Erythroblast (primary cell): ENCODE measurements around the gene RAB17.
"Not testable (repeated sequence)": the region's sequence is repeated elsewhere in the genome, so short reads cannot be mapped to it uniquely, and the experiment has no call there.

Experiments used
- DNase-seq, 2 experiments: peaks; one replicate each; lab custom pipeline; 2025; lab: John Stamatoyannopoulos, UW
- GATA1 ChIP-seq: IDR thresholded peaks from 2 replicates; pipeline ENCODE4 v1.6.1; 2011; ENCODE audit warnings: low read depth, mild to moderate bottlenecking, control low read depth, low read length, moderate library complexity
- POLR2A ChIP-seq: IDR thresholded peaks from 2 replicates; pipeline ENCODE4 v1.6.1; 2011; ENCODE audit warnings: mild to moderate bottlenecking, low read length

RAB17 gene

DNA sequence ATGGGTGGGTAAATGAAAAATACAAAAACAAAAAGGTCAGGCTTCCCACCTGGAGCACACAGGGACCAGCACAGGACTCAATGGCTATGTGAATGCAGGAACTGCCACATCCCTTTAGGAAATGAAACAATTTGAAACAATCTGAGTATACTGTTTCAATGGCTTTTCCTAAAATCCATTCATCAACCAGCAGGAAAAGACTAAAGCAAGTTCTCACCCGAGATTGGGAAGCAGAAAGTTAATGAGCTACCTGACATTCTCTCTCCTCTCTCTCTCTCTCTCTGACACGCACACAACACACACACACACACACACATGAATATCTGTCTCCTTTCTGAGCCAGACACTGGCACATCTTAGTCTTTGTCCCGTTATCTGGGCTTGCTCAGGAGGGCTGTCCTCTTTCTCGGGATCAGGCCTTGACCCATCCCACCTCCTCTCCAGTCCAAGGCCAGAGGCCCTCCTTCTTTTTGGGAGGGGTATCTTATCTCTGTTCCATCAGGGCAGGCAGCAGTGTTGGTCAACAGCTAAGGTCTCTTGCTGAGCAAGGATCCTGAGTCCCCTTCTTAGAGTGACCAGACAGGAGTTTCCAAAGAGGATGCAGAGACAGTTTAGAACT is 25.2 kb upstream of the RAB17 start:
- DNase-seq = no peak
- TF ChIP-seq POLR2A = no peak
- no peak for TF ChIP-seq GATA1

DNA sequence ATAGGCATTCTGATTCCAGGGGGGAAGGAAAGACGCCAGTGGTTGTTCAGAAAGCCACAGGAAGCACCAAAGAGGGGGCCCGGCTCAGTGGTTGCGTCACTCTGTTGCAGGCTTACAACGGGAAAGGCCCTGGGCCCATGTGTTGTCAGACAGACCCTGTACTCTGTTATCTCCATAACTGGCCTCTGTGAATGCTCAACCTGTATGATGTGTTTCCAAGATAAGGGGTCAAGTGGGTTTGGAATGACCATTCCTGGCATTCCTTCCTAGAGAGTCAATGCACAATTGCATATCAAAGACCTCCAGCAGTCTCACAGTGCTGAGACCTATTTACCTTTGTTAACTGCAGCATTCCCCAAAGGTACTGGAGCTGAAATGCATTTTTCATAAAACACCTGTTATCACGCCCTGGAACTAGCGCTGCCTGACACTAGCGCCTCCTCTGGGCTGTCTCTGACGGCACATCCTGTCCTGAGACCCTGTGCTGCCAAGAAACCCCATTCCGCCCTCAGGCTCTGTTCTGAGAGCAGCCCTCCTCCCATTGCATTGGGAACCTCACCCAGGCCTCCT is 23.7 kb upstream of the RAB17 start:
- TF ChIP-seq GATA1 = no peak
- no peak for TF ChIP-seq POLR2A
- no peak for DNase-seq

DNA sequence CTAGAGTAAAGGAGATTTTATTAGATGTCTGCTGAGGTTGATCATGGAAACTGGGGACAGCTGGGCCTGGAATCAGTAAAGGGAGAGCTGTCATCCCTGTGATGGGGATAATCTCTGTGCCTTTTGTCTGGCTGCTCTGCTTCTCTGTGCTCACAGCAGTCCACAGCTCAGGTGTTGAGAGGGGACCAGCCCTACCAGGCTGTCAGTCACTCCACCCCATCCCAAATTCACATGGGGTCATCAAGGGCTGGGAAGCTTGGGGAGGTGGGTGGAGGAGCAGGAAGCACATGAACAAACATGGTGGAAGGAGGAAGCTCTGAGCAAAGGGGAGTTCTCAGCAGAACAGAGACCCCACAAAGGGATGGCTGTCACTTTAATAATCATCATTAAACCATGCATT is 23.1 kb upstream of the RAB17 start:
- no peak for DNase-seq
- no peak for TF ChIP-seq POLR2A
- TF ChIP-seq GATA1 = no peak

DNA sequence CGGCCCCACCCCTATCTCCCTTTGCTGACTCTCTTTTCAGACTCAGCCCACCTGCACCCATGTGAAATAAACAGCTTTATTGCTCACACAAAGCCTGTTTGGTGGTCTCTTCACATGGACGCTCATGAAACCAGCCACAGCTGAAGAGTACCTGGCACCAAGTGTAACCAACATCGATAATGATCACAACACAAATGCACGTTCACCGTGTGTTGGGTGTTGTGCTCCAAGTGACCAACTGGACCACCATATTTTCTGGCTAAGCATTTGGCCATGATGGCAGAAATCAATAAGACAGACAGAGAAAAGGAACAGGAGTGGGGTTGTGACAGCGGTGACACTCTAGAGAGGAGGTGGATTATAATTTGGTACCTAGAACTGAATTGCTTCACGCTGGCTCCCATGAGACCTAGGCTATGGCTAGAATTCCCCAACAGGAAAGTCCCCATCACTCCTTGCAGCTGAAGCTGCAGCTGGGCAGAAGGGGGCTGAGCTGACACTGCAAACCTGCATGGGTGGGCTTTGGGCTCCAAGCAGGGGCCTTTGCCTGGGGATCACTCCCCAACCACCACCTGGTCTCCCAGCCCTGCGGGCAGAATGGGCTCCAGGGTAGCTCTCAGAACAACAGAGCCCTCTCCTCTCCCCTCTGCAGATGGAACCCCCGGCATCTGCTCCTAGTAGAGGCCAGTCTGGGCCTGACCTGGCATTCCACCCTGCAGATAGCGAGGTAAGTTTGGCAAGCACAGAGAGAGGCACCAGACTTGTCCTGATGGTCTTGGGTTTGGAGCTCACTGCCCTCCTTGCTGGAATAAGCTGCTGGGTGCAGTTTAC is 22.2 kb upstream of the RAB17 start:
- TF ChIP-seq GATA1 (no peak), POLR2A (no peak)
- DNase-seq = no peak

DNA sequence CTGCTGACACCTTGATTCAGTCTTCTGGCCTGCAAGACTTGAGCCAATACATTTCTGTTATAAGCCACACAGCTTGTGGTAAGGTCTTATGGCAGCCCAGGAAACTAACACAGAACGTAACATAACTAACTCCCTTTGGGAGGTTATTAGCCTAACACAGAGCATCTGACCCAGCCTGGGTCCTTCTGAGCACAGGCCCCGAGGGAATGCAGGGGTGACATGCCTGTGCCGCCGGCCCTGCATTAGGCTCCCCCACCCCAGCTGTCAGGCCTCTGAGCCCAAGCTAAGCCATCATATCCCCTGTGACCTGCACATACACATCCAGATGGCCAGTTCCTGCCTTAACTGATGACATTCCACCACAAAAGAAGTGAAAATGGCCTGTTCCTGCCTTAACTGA is 16.0 kb upstream of the RAB17 start:
- DNase-seq = not testable (repeated sequence)

DNA sequence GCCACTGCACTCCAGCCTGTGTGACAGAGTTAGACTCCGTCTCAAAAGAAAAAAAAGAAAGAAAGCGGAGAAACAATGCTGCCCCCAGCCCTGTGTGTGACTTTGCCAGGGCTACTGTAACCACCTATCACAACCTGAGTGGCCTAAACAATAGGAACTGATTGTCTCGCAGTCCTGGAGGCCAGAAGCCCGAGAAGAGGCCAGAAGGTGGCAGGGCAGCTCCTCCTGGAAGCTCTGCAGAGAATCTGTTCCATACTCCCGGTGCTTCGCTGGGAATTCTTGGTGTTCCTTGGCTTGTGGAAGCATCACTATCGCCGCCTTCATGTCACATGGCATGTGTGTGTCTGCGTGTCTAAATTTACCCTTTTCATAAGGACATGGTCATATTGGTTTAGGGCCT is 14.4 kb upstream of the RAB17 start:
- no peak for DNase-seq
- TF ChIP-seq GATA1 (no peak), POLR2A (no peak)

DNA sequence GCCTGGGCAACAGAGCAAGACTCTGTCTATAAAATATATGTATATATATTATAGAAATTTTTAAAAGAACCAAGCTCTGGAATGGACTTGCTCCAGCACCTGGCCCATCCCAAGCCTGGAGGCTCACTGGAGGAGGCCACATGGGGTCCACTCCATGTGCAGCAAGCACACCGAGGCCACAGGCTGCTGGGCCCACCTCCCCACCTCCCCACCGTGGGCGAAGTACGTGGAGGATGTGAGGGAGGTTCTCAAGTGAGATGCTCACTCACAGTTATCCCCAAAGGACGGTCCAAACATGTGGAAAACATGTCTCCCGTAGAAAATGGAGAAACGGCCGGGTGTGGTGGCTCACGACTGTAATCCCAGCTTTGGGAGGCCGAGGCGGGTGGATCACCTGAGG is 13.9 kb upstream of the RAB17 start:
- TF ChIP-seq GATA1 = no peak
- no peak for TF ChIP-seq POLR2A
- no peak for DNase-seq

DNA sequence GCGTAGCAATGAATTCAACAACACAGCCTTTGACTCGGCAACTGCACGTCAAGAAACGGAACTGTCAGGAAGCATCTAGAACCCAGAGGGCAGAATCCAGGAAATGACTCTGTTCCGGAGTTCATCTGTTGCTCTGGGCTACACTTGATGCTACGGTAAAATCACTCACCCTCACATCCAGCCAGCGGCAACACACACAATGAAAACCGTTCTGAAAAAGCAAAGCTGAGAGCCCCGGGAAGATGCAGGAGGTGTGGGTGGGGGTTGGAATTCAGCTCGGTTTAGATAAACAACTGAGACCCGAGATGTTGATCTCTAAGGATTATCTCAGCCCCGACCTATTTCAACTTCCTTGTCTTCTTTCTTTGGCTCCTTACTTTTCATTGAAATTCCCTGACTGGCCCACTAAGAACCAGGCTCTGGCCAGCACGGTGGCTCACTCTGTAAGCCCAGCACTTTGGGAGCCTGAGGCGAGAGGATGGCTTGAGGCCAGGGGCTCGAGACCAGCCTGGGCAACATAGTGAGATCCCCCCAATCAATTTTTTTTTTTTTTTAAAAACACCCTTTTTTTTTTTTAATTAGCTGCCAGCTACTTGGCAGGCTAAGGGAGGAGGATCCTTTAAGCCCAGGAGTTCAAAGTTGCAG is 13.3 kb upstream of the RAB17 start:
- TF ChIP-seq POLR2A = no peak
- no peak for TF ChIP-seq GATA1
- no peak for DNase-seq

DNA sequence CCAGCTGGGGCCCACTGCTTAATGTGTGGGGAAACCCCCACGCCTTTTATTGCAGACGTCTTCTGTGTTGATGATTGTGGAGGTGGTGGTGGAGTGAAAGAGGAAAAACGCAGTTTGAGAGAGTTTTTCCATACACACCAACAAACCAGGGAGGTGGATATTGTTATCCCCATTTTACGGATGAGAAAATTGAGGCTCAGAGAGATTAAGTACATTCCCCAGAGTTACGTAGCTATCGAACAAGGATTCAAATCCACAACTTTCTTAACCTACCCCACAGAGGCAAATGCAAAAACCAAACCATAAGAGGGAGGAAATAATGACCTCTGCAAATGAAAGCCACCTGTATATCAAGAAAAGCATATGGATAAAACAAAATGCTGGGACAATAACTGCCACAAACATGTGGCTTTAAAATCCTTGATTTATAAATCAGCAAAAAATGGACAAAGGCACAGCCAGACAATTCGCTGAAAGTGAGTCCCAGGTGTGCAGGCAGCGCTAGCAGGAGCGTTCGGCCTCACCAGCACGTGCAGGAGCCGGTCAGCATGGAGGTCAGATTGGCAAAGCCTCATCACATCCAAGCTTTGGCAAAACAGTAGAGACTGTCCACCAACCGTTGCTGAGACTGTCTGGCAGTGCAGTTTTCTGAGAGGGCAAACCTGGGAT is 12.6 kb upstream of the RAB17 start:
- no peak for DNase-seq
- TF ChIP-seq GATA1 = no peak
- no peak for TF ChIP-seq POLR2A

DNA sequence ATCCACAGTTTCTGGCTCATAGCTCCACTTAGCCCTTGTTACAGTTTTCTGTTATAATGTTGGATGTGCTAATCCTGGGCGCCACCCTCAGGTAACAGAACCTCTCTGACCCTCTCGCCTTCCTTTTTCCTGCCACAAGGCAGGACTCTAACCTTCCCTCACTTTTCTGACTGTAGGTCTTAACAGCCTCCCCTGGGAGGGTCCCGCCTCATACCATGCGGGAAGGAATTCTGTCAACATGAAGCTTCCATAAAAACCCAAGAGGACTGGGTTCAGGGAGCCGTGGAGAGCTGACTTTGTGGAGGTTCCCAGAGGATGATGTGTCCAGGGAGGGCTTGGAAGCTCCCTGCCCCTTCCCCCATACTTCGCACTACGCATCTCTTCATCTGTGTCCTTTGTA is 11.9 kb upstream of the RAB17 start:
- TF ChIP-seq POLR2A (no peak), GATA1 (no peak)
- DNase-seq = no peak

DNA sequence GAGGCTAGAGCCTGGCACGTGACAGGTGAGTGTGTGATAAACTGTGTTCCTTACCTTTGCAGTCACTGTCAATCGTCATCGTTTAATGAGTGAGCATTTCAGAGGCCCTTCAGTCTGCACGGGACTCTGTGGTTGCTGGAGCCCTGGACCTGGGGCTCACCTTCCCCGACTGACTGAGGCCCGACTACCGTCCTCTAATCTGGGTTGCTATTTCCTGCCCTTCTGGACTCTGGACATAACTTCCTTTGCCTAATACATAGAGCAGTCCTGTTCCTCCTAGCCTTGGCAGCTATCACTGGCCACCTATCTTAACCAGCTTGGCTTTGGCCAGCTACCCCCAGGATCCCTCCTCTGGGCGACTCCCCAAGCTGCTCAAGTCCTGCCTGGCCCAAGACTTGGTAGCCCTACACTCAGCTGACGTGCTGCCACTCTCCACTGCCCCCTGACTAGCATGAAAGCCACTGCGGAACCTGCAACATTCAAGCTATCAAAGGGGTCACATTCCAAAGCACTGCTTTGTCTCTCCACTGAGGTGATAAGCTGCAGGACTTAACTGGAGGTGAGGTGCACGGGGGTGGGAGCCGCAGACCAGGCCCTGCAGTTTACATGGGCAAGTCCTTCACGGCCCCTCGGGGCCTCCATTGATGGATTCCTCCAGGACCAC is 11.1 kb upstream of the RAB17 start:
- no peak for TF ChIP-seq POLR2A
- TF ChIP-seq GATA1 = no peak
- no peak for DNase-seq

DNA sequence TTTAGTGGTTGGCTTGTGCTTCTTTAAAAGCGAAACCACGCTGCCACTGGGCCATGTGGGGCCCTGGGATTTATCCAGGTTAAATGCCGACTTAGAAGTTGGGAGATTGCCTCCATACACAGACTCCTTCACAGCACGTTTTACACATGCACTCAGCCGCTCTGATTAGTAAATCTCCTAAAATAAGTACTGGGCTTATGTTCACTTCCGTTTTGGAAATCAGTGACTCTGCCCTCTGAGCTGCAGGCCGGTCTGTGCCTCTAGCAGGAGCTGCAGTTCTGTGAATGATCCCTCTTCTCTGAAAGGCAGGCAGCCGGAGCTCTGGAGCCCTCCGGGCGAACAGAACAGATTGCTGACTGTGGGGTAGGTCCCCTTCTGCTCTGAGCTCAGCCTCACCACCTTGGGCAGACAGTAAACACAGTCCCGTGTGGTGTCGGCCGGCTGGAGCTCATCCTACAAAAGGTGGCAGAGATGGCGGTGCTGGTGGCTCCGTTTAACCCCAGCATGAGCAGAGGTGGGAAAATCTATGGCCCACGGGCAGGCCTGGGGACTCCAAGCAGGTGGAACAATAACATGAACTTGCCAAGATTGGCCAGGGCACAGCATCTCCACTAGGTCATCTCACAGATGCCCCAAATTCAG is 9.8 kb upstream of the RAB17 start:
- no peak for DNase-seq

DNA sequence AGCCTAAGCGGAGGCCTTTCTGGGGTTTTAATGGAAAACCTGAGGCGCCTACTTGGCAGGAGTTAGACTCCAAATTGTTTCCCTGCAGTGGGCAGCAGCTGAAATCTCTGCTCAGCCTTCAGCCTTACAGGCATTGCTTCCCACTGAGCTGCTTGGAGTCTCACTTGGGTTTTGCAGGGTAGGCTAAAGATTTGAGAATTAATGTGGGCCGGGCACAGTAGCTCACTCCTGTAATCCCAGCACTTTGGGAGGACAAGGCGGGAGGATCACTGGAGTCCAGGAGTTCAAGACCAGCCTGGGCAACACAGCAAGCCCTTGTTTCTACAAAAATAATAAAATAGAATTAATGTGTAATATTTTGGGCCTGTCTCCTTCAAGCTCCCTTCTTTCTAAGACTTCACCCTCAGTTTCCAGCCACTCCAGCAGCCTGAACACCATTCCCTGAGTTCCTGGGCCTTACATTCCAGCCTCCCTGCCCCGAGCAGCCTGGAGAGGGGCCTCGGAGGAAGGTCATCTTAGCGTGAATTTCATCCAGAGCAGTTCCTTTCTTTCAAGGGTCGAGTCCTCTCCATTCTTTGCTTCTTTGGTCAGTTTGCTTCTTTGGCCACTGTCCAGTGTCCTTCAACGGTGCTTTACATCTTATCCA is 9.1 kb upstream of the RAB17 start:
- TF ChIP-seq POLR2A (no peak), GATA1 (no peak)
- no peak for DNase-seq

More for the DNA sequence above, 9.8 kb upstream of the RAB17 start:
- TF ChIP-seq POLR2A (no peak), GATA1 (no peak)
